Measurements from ENCODE around the gene HENMT1. TPM values are rescaled to one million over a fixed set of nuclear protein-coding genes. Genes with fewer than 3 reads are reported as not detected.

Gene HENMT1
- total RNA-seq, 1 experiment from 2014 or later: 23.0 TPM

DNA sequence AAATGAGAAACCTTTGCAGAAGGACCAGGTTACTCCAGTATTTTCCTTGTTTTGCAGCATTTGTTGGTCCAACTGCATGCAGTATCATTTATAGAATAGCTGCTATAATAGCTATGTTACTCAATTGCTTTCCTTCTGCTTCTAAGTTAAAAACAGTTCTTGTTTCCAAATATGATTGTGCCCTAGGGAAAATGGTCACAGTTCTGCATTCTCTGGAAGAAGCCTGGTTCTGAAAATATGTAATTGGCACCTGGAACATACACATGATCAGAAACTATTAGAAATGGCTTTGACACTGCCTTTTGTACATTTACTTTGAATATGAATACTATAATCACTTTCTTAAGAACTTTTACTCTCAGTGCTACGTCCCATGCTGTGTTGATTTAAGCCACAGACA, 33.6 kb downstream of the HENMT1 start:
- no peak for TF ChIP-seq CTCF (IDR thresholded peaks at IDR 0.05)
- no peak for TF ChIP-seq TCF7L2 (IDR thresholded peaks at IDR 0.05; ENCODE audit: low read depth, low read length)
- TF ChIP-seq POLR2AphosphoS5 (IDR thresholded peaks at IDR 0.05; ENCODE audit: low read depth, low read length): no peak
- TF ChIP-seq REST (IDR thresholded peaks at IDR 0.05; ENCODE audit: insufficient read depth in 1 of 2, low read depth in 2 of 2, low read length in 1 of 2): no peak
- no peak for TF ChIP-seq SIN3A (IDR thresholded peaks at IDR 0.05; ENCODE audit: borderline replicate concordance, insufficient read depth, low read depth, low read length)
- in situ Hi-C loops (cut with HindIII; ENCODE audit: low pct_unique_long_range_greater_than_20kb, low sequenced_read_pairs): no loop called here
- no peaks in the 10 kb centered on the region for H3K4me1 ChIP-seq (ENCODE audit: control insufficient read depth, insufficient read depth, low read length)
- POLR2A ChIA-PET: no interaction called here
- H3K27ac ChIP-seq (ENCODE audit: low read length): no peak overlapping the region
- intact Hi-C loops (cut with micrococcal nuclease; ENCODE audit: unreplicated experiment): no loop called here
- BruUV-seq (replicated peaks): no TSS peak
- H3K9me3 ChIP-seq (ENCODE audit: control insufficient read depth, insufficient read depth, low read depth, low read length): no peaks in the 10 kb centered on the region
- no peak for DNase-seq (ENCODE audit: low read depth, low spot score)
- H3K27me3 ChIP-seq (ENCODE audit: control insufficient read depth, insufficient read depth, low read length): no peaks in the 10 kb centered on the region
- H3K4me3 ChIP-seq (ENCODE audit: low read depth in 2 of 2, low read length in 2 of 2): no peak overlapping the region
- no peaks in the 10 kb centered on the region for H3K36me3 ChIP-seq (ENCODE audit: control insufficient read depth, insufficient read depth, low read length)
- CTCF ChIA-PET: no interaction called here
- no peak for ATAC-seq

- no TSS peak for BruUV-seq (replicated peaks)
- no peaks in the 10 kb centered on the region for H3K4me1 ChIP-seq (ENCODE audit: control insufficient read depth, insufficient read depth, low read length)
- H3K27me3 ChIP-seq (ENCODE audit: control insufficient read depth, insufficient read depth, low read length): no peaks in the 10 kb centered on the region
- TF ChIP-seq SIN3A (IDR thresholded peaks at IDR 0.05; ENCODE audit: borderline replicate concordance, insufficient read depth, low read depth, low read length) (no peak), TCF7L2 (IDR thresholded peaks at IDR 0.05; ENCODE audit: low read depth, low read length) (no peak)
- ATAC-seq (no peak), DNase-seq (ENCODE audit: low read depth, low spot score) (no peak)
- POLR2A ChIA-PET: no interaction called here
- no peak overlapping the region for H3K27ac ChIP-seq (ENCODE audit: low read length)
- no peaks in the 10 kb centered on the region for H3K36me3 ChIP-seq (ENCODE audit: control insufficient read depth, insufficient read depth, low read length)
- CTCF ChIA-PET: no interaction called here
- intact Hi-C loops (cut with micrococcal nuclease; ENCODE audit: unreplicated experiment) (no loop called here), in situ Hi-C loops (cut with HindIII; ENCODE audit: low pct_unique_long_range_greater_than_20kb, low sequenced_read_pairs) (no loop called here)
- no peak overlapping the region for H3K4me3 ChIP-seq (ENCODE audit: low read depth in 2 of 2, low read length in 2 of 2)
- H3K9me3 ChIP-seq (ENCODE audit: control insufficient read depth, insufficient read depth, low read depth, low read length): no peaks in the 10 kb centered on the region
Observed at GRCh38 chr1:108624069-108624468, 36.8 kb downstream of the HENMT1 start.

DNA sequence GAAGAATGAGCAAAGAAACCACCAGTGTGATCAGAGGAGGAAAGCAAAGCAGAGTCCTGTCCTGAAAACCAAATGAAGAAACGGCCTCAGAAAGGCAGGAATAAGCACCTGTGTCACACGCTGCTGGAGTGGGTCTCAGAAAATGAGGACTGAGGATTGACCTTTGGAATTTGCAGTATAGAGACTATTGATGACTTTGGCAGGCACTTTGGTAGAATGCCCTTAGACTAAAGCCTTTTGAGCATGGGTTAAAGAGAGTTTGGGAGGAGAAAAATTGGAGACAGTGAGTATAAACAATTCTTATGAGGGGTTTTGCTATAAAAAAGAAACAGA, 43.2 kb downstream of the HENMT1 start:
- H3K36me3 ChIP-seq (ENCODE audit: control insufficient read depth, insufficient read depth, low read length): no peaks in the 10 kb centered on the region
- BruUV-seq (replicated peaks): no TSS peak
- POLR2A ChIA-PET: no interaction called here
- no peaks in the 10 kb centered on the region for H3K4me1 ChIP-seq (ENCODE audit: control insufficient read depth, insufficient read depth, low read length)
- DNase-seq (ENCODE audit: low read depth, low spot score) (no peak), ATAC-seq (no peak)
- H3K27ac ChIP-seq (ENCODE audit: low read length): no peak overlapping the region
- intact Hi-C loops (cut with micrococcal nuclease; ENCODE audit: unreplicated experiment): no loop called here
- TF ChIP-seq POLR2AphosphoS5 (IDR thresholded peaks at IDR 0.05; ENCODE audit: low read depth, low read length): no peak
- TF ChIP-seq SIN3A (IDR thresholded peaks at IDR 0.05; ENCODE audit: borderline replicate concordance, insufficient read depth, low read depth, low read length): no peak
- TF ChIP-seq TCF7L2 (IDR thresholded peaks at IDR 0.05; ENCODE audit: low read depth, low read length): no peak
- no peak for TF ChIP-seq CTCF (IDR thresholded peaks at IDR 0.05)
- no peak for TF ChIP-seq REST (IDR thresholded peaks at IDR 0.05; ENCODE audit: insufficient read depth in 1 of 2, low read depth in 2 of 2, low read length in 1 of 2)
- CTCF ChIA-PET: no interaction called here
- H3K27me3 ChIP-seq (ENCODE audit: control insufficient read depth, insufficient read depth, low read length): no peaks in the 10 kb centered on the region
- in situ Hi-C loops (cut with HindIII; ENCODE audit: low pct_unique_long_range_greater_than_20kb, low sequenced_read_pairs): no loop called here
- H3K4me3 ChIP-seq (ENCODE audit: low read depth in 2 of 2, low read length in 2 of 2): no peak overlapping the region
- no peaks in the 10 kb centered on the region for H3K9me3 ChIP-seq (ENCODE audit: control insufficient read depth, insufficient read depth, low read depth, low read length)

All from Panc1 (cell line).